ENCODE data around the gene ARHGAP15.

Gene ARHGAP15

DNA sequence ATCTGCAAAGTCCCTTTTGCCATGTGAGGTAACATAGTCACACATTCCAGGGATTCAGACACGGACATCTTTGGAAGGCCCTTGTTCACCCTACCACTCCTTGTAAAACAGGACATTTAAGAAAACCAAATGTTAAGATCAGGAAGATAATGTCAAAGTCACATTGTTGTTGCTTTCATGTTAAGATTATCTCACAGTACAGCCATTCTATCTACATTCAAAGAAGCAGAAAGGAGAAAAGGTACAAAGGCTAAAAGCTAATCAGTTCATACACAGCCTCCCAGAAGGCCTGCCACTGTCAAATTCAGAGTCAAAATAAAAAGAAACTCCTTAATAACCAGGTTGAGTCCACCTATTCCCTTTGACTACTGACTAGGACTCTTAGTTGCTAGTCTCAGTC is 573.7 kb downstream of the ARHGAP15 start:
- TF ChIP-seq EZH2phosphoT487 (IDR thresholded peaks at IDR 0.05; ENCODE audit: borderline replicate concordance, low read length) = no peak
- TF ChIP-seq, protein P1, sequence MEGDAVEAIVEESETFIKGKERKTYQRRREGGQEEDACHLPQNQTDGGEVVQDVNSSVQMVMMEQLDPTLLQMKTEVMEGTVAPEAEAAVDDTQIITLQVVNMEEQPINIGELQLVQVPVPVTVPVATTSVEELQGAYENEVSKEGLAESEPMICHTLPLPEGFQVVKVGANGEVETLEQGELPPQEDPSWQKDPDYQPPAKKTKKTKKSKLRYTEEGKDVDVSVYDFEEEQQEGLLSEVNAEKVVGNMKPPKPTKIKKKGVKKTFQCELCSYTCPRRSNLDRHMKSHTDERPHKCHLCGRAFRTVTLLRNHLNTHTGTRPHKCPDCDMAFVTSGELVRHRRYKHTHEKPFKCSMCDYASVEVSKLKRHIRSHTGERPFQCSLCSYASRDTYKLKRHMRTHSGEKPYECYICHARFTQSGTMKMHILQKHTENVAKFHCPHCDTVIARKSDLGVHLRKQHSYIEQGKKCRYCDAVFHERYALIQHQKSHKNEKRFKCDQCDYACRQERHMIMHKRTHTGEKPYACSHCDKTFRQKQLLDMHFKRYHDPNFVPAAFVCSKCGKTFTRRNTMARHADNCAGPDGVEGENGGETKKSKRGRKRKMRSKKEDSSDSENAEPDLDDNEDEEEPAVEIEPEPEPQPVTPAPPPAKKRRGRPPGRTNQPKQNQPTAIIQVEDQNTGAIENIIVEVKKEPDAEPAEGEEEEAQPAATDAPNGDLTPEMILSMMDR (IDR thresholded peaks at IDR 0.05; ENCODE audit: low read depth, low read length, poor library complexity, severe bottlenecking) = no peak
- peaks cover 3% of the 10 kb centered on the region; the same call in 1 of the 2 replicates for H3K36me3 ChIP-seq (ENCODE audit: control insufficient read depth, low read length)
- H3F3A ChIP-seq (ENCODE audit: control insufficient read depth, insufficient read depth) = no peaks in the 10 kb centered on the region
- H3K4me3 ChIP-seq (ENCODE audit: low read length) = no peak overlapping the region
- no peaks in the 10 kb centered on the region for H4K20me1 ChIP-seq (ENCODE audit: control insufficient read depth, insufficient read depth, low read depth, low read length)
- H3K27ac ChIP-seq (ENCODE audit: low read depth, low read length) = no peak overlapping the region
- no peaks in the 10 kb centered on the region for H3K27me3 ChIP-seq (ENCODE audit: control insufficient read depth, low read length)
- no peaks in the 10 kb centered on the region for H3K9me3 ChIP-seq (ENCODE audit: control insufficient read depth, insufficient read depth, low read length)
- no peaks in the 10 kb centered on the region for H3K79me2 ChIP-seq (ENCODE audit: control insufficient read depth, low read length)
- no peak overlapping the region for H3K4me2 ChIP-seq (ENCODE audit: low read length)
- H3K4me1 ChIP-seq (ENCODE audit: control insufficient read depth, low read length) = no peaks in the 10 kb centered on the region
- H3K9me2 ChIP-seq (replicated peaks; ENCODE audit: control insufficient read depth, low read length) = no peaks in the 10 kb centered on the region

GRCh38 chr2:143704451-143705106 is 575.4 kb downstream of the ARHGAP15 start:
- H3K36me3 ChIP-seq (ENCODE audit: control insufficient read depth, low read length) = peaks cover 3% of the 10 kb centered on the region; the same call in 1 of the 2 replicates
- no peaks in the 10 kb centered on the region for H3K4me1 ChIP-seq (ENCODE audit: control insufficient read depth, low read length)
- H3K9me2 ChIP-seq (replicated peaks; ENCODE audit: control insufficient read depth, low read length) = no peaks in the 10 kb centered on the region
- H3K27me3 ChIP-seq (ENCODE audit: control insufficient read depth, low read length) = no peaks in the 10 kb centered on the region
- no peaks in the 10 kb centered on the region for H4K20me1 ChIP-seq (ENCODE audit: control insufficient read depth, insufficient read depth, low read depth, low read length)
- no peaks in the 10 kb centered on the region for H3K9me3 ChIP-seq (ENCODE audit: control insufficient read depth, insufficient read depth, low read length)
- H3K79me2 ChIP-seq (ENCODE audit: control insufficient read depth, low read length) = no peaks in the 10 kb centered on the region
- no peak for TF ChIP-seq EZH2phosphoT487 (IDR thresholded peaks at IDR 0.05; ENCODE audit: borderline replicate concordance, low read length)
- TF ChIP-seq, protein P1 (IDR thresholded peaks at IDR 0.05; ENCODE audit: low read depth, low read length, poor library complexity, severe bottlenecking) = no peak
- no peaks in the 10 kb centered on the region for H3F3A ChIP-seq (ENCODE audit: control insufficient read depth, insufficient read depth)
- no peak overlapping the region for H3K27ac ChIP-seq (ENCODE audit: low read depth, low read length)
- no peak overlapping the region for H3K4me2 ChIP-seq (ENCODE audit: low read length)
- no peak overlapping the region for H3K4me3 ChIP-seq (ENCODE audit: low read length)

DNA sequence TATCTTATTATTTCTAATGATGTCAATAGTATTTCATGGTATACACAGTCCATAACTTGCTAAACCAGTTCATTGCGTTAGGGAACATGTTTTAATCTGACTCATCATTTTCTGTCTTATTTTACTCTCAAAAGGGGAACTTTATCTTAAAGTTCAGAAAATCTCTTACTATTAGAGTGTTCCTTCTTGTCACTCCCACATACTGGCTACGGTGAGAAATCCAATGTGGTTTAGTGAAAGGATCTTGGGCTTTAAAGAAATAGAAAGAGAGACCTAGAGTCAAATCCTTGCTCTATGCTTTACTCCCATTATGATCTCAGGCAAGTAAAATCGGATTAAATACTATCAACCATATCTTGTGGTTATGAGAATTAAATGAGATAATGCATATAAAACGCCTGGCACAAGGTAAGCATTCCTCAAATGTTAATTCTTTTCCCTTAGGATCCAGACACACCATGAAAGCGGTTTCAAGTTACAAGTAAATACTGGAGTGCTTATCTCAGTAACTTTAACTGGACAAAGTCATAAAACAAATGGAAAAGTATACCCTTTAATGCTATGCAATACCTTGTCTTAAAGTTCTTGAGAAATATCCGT is 576.0 kb downstream of the ARHGAP15 start:
- no peaks in the 10 kb centered on the region for H3K79me2 ChIP-seq (ENCODE audit: control insufficient read depth, low read length)
- no peaks in the 10 kb centered on the region for H4K20me1 ChIP-seq (ENCODE audit: control insufficient read depth, insufficient read depth, low read depth, low read length)
- H3K9me2 ChIP-seq (replicated peaks; ENCODE audit: control insufficient read depth, low read length) = no peaks in the 10 kb centered on the region
- no peaks in the 10 kb centered on the region for H3K4me1 ChIP-seq (ENCODE audit: control insufficient read depth, low read length)
- no peaks in the 10 kb centered on the region for H3F3A ChIP-seq (ENCODE audit: control insufficient read depth, insufficient read depth)
- peaks cover 3% of the 10 kb centered on the region; the same call in 1 of the 2 replicates for H3K36me3 ChIP-seq (ENCODE audit: control insufficient read depth, low read length)
- TF ChIP-seq, protein P1 (IDR thresholded peaks at IDR 0.05; ENCODE audit: low read depth, low read length, poor library complexity, severe bottlenecking) = no peak
- no peak overlapping the region for H3K27ac ChIP-seq (ENCODE audit: low read depth, low read length)
- H3K27me3 ChIP-seq (ENCODE audit: control insufficient read depth, low read length) = no peaks in the 10 kb centered on the region
- H3K4me2 ChIP-seq (ENCODE audit: low read length) = no peak overlapping the region
- H3K4me3 ChIP-seq (ENCODE audit: low read length) = no peak overlapping the region
- no peaks in the 10 kb centered on the region for H3K9me3 ChIP-seq (ENCODE audit: control insufficient read depth, insufficient read depth, low read length)
